Muscle layer of duodenum (tissue), 2 donors: ENCODE results near the gene PTGIS.
A peak's percentile ranks its signal among the peaks of the same experiment; 100 is the strongest.
"Not testable (repeated sequence)": the region's sequence is repeated elsewhere in the genome, so short reads cannot be mapped to it uniquely, and the experiment has no call there.

Experiments
- H3K27ac ChIP-seq: one replicate; pipeline ENCODE4 v1.7.0; 2013; ENCODE audit warnings: mild to moderate bottlenecking, low read length
- H3K27me3 ChIP-seq: one replicate; pipeline ENCODE4 v1.7.0; 2013; ENCODE audit warnings: low read depth, mild to moderate bottlenecking, control low read depth, low read length
- H3K36me3 ChIP-seq, 2 donors: one replicate each; pipeline ENCODE4 v1.7.0; 2013; ENCODE audit warnings: low read length in 2 of 2, control low read depth in 1 of 2, mild to moderate bottlenecking in 1 of 2; ENCODE audit not compliant: insufficient read depth in 2 of 2, control insufficient read depth in 1 of 2
- H3K4me1 ChIP-seq, 2 donors: one replicate each; pipeline ENCODE4 v1.7.0; 2013; ENCODE audit warnings: low read length in 2 of 2, mild to moderate bottlenecking in 2 of 2, control low read depth in 1 of 2, moderate library complexity in 1 of 2; ENCODE audit not compliant: insufficient read depth in 2 of 2, control insufficient read depth in 1 of 2
- H3K4me3 ChIP-seq, 2 donors: one replicate each; pipeline ENCODE4 v1.7.0; 2013; ENCODE audit warnings: low read length in 2 of 2, low read depth in 1 of 2, mild to moderate bottlenecking in 1 of 2
- H3K9me3 ChIP-seq, 2 donors: one replicate each; pipeline ENCODE4 v1.7.0; 2013; ENCODE audit warnings: low read length in 2 of 2, control low read depth in 1 of 2, mild to moderate bottlenecking in 1 of 2; ENCODE audit not compliant: control insufficient read depth in 1 of 2
- donor health status: healthy.

Gene PTGIS

GRCh38 chr20:49567421-49568277 is at the start of gene PTGIS:
Gene PTGIS, minus strand, starts transcription at chr20:49568137. Its CDS starts 21 bp downstream, at chr20:49568116.
- H3K27me3 ChIP-seq, result peaks cover 19% of the 10 kb centered on the region

GRCh38 chr20:49617394-49617793 is 49.5 kb upstream of the PTGIS start:
- not testable (repeated sequence) for H3K4me3 ChIP-seq, H3K9me3 ChIP-seq, H3K36me3 ChIP-seq, H3K4me1 ChIP-seq, H3K27ac ChIP-seq, H3K27me3 ChIP-seq

More at GRCh38 chr20:49567421-49568277, at the start of gene PTGIS:
- H3K36me3 ChIP-seq, result no peaks in the 10 kb centered on the region
- H3K9me3 ChIP-seq, result no peaks in the 10 kb centered on the region
- peaks cover 0 to 15% of the 10 kb centered on the region in 2 donors for H3K4me1 ChIP-seq
- H3K4me3 ChIP-seq, result peak within 1 kb of the TSS; percentile 61 to 80
- H3K27ac ChIP-seq, result peak within 1 kb of the TSS; percentile 85

- Histone ChIP-seq H3K27ac (no peak overlapping the region), H3K4me3 (no peak overlapping the region), H3K27me3 (no peaks in the 10 kb centered on the region), H3K4me1 (peaks cover 0 to under 1% of the 10 kb centered on the region in 2 donors), H3K9me3 (no peaks in the 10 kb centered on the region), H3K36me3 (no peaks in the 10 kb centered on the region)
These were observed 48.4 kb upstream of the PTGIS start for GRCh38 chr20:49616154-49617007.

- Histone ChIP-seq H3K27ac (no peak overlapping the region), H3K36me3 (no peaks in the 10 kb centered on the region), H3K4me3 (no peak overlapping the region), H3K4me1 (peaks cover 3 to 9% of the 10 kb centered on the region in 2 donors), H3K27me3 (no peaks in the 10 kb centered on the region), H3K9me3 (no peaks in the 10 kb centered on the region)
These were observed 47.6 kb upstream of the PTGIS start for GRCh38 chr20:49615401-49616153.

GRCh38 chr20:49615051-49615400 is 47.1 kb upstream of the PTGIS start:
- not testable (repeated sequence) for H3K27me3 ChIP-seq, H3K27ac ChIP-seq, H3K9me3 ChIP-seq, H3K36me3 ChIP-seq, H3K4me3 ChIP-seq
- H3K4me1 ChIP-seq, result peaks cover 3 to 11% of the 10 kb centered on the region in 2 donors

- no peak overlapping the region for H3K27ac ChIP-seq
- H3K4me1 ChIP-seq, result peaks cover 3 to 11% of the 10 kb centered on the region in 2 donors
- H3K9me3 ChIP-seq, result no peaks in the 10 kb centered on the region
- no peak overlapping the region for H3K4me3 ChIP-seq
- no peaks in the 10 kb centered on the region for H3K27me3 ChIP-seq
- no peaks in the 10 kb centered on the region for H3K36me3 ChIP-seq
These were observed 46.6 kb upstream of the PTGIS start for GRCh38 chr20:49614338-49615050.

GRCh38 chr20:49612127-49612738 is 44.3 kb upstream of the PTGIS start:
- no peak overlapping the region for H3K4me3 ChIP-seq
- no peaks in the 10 kb centered on the region for H3K27me3 ChIP-seq
- no peaks in the 10 kb centered on the region for H3K9me3 ChIP-seq
- peaks cover 3 to 18% of the 10 kb centered on the region in 2 donors for H3K4me1 ChIP-seq
- H3K36me3 ChIP-seq, result no peaks in the 10 kb centered on the region
- H3K27ac ChIP-seq, result no peak overlapping the region

DNA sequence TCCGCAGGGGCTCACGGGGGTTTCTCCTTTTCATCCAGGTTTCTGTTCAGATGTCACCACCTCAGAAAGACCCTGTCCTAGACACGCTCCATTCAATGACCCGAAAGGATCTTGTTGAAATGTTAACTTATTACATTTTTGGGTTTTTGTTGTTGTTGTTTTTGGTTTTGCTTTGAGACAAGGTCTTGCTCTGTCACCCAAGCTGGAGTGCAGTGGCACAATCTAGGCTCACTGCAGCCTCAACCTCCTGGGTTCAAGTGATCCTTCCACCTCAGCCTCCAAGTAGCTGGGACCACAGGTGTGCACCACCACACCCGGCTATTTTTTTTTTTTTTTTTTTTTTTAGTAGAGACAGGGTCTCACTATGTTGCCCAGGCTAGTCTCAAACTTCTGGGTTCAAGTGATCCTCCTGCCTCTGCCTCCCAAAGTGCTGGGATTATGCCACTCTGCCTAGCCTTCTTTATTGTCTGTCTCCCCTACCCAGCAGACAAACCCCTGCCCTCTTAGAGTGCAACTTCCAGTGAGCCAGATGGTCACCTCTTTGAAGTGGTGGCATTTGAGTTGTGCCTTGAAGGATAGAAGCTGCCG is 43.7 kb upstream of the PTGIS start:
- not testable (repeated sequence) for H3K27me3 ChIP-seq, H3K36me3 ChIP-seq, H3K9me3 ChIP-seq, H3K27ac ChIP-seq
- Histone ChIP-seq H3K4me1 (peaks cover 3 to 18% of the 10 kb centered on the region in 2 donors), H3K4me3 (peak overlapping the region in 1 of 2 donors; percentile 30)

- Histone ChIP-seq H3K4me3 (peak overlapping the region in 1 of 2 donors; percentile 30), H3K4me1 (peaks cover 3 to 18% of the 10 kb centered on the region in 2 donors), H3K27ac (no peak overlapping the region), H3K27me3 (no peaks in the 10 kb centered on the region), H3K9me3 (no peaks in the 10 kb centered on the region), H3K36me3 (no peaks in the 10 kb centered on the region)
These were observed 43.0 kb upstream of the PTGIS start for GRCh38 chr20:49610691-49611538.
